MCF 10A (cell line): ENCODE measurements around the gene CEP170B. TPM values are rescaled to one million over a fixed set of nuclear protein-coding genes. Genes with fewer than 3 reads are reported as not detected.

Experiments
- BruUV-seq: library from RNA; stranded (reverse); fragments of 400-500 nt; replicated peaks from 2 replicates; lab custom pipeline; 2021; lab: Mats Ljungman, UMichigan
- CTCF ChIA-PET: fragments of 300-600 bp; sonication (Branson Sonifier 250); formaldehyde crosslinking; extraction: SDS; loops from one replicate; lab custom pipeline; 2021; ENCODE audit warnings: antibody characterized with exemption, inconsistent platforms; lab: Yijun Ruan, JAX
- POLR2A ChIA-PET: fragments of 300-600, 350-650 bp; sonication (Branson Sonifier 250); formaldehyde crosslinking; extraction: SDS; loops from one replicate; lab custom pipeline; 2020; ENCODE audit warnings: antibody characterized with exemption, inconsistent platforms; lab: Yijun Ruan, JAX
- DNase-seq: peaks from one replicate; pipeline ENCODE4 v3.0.0-alpha.2; 2018; ENCODE audit not compliant: unreplicated experiment
- H3K27ac Mint-ChIP-seq: one replicate; pipeline ENCODE4 v1.8.0; 2022; ENCODE audit warnings: mild to moderate bottlenecking, low read depth, mixed read lengths; ENCODE audit not compliant: unreplicated experiment
- H3K27me3 Mint-ChIP-seq: one replicate; pipeline ENCODE4 v1.8.0; 2022; ENCODE audit warnings: mixed read lengths; ENCODE audit not compliant: insufficient read depth, unreplicated experiment
- H3K36me3 Mint-ChIP-seq: one replicate; pipeline ENCODE4 v1.8.0; 2022; ENCODE audit warnings: mild to moderate bottlenecking, moderate library complexity, mixed read lengths; ENCODE audit not compliant: insufficient read depth, unreplicated experiment
- H3K4me1 Mint-ChIP-seq: one replicate; pipeline ENCODE4 v1.8.0; 2022; ENCODE audit warnings: mixed read lengths; ENCODE audit not compliant: insufficient read depth, unreplicated experiment
- H3K4me3 Mint-ChIP-seq: one replicate; pipeline ENCODE4 v1.8.0; 2022; ENCODE audit warnings: mild to moderate bottlenecking, moderate library complexity, mixed read lengths; ENCODE audit not compliant: unreplicated experiment
- H3K9me3 Mint-ChIP-seq: one replicate; pipeline ENCODE4 v1.8.0; 2022; ENCODE audit warnings: mixed read lengths; ENCODE audit not compliant: unreplicated experiment
- CTCF ChIP-seq: fragments of 200-600 bp; IDR thresholded peaks from one replicate; pipeline ENCODE4 v1.8.0; 2022; ENCODE audit warnings: antibody characterized with exemption, mild to moderate bottlenecking; ENCODE audit not compliant: unreplicated experiment
- intact Hi-C: fragments of 100-400 bp; cut with micrococcal nuclease; formaldehyde crosslinking; loops from 2 replicates; pipeline ENCODE4 v1.14.1; 2022
- total RNA-seq: library from RNA; stranded (reverse); gene quantifications from 2 replicates; pipeline ENCODE4 v1.2.3, GENCODE V29; 2022

The CEP170B gene
- total RNA-seq, 1 experiment from 2014 or later, result 77.4 TPM

GRCh38 chr14:104879201-104879982, 14.3 kb downstream of the CEP170B start:
- ChIA-PET POLR2A (interaction anchor here (0.6 to 1.6 kb wide), 2 partner anchors 14 to 89 kb away, joined by 3 to 4 read pairs; no protein-coding TSS in a partner anchor), CTCF (no interaction called here)
- intact Hi-C loops, result no loop called here
- no peaks in the 10 kb centered on the region for H3K4me1 Mint-ChIP-seq
- no TSS peak for BruUV-seq
- no peak overlapping the region for H3K27ac Mint-ChIP-seq
- peaks cover 26% of the 10 kb centered on the region for H3K36me3 Mint-ChIP-seq
- no peaks in the 10 kb centered on the region for H3K9me3 Mint-ChIP-seq
- no peak for DNase-seq
- TF ChIP-seq CTCF, result no peak
- no peak overlapping the region for H3K4me3 Mint-ChIP-seq
- H3K27me3 Mint-ChIP-seq, result no peaks in the 10 kb centered on the region

DNA sequence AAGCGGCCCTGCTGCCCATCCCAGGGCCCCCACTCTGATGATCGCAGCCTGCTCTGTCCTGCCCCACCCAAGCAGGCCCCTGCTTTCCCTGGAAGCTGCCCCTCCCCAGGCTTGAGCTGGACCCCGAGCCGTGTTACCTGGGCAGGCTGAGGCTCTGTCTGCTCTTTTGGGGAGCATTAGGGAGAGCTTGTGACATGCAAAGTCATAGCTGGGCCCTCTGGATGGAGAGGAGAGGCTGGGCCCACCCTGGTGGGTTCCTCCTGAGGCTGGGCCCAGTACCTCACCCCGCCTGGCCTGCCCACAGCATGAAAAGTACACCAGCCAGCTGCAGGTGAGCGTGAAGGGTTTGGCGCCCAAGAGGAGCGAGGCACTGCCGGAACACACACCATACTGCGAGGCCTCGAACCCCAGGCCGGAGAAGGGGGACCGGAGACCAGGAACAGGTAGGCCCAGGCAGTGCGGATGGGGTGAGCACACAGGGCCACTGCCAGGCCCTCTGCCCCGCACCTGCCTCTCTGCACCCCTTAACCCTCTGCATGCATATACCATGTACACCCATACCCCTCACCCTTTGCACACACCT, 15.0 kb downstream of the CEP170B start:
- CTCF ChIA-PET, result no interaction called here
- intact Hi-C loops, result no loop called here
- TF ChIP-seq CTCF, result no peak
- Mint-ChIP-seq H3K4me1 (no peaks in the 10 kb centered on the region), H3K27ac (no peak overlapping the region), H3K9me3 (no peaks in the 10 kb centered on the region), H3K36me3 (peaks cover 26% of the 10 kb centered on the region), H3K27me3 (no peaks in the 10 kb centered on the region), H3K4me3 (no peak overlapping the region)
- no TSS peak for BruUV-seq
- POLR2A ChIA-PET, result interaction anchor here (1.6 kb wide), 1 partner anchor 13 kb away, joined by 3 read pairs; no protein-coding TSS in a partner anchor
- DNase-seq, result no peak

DNA sequence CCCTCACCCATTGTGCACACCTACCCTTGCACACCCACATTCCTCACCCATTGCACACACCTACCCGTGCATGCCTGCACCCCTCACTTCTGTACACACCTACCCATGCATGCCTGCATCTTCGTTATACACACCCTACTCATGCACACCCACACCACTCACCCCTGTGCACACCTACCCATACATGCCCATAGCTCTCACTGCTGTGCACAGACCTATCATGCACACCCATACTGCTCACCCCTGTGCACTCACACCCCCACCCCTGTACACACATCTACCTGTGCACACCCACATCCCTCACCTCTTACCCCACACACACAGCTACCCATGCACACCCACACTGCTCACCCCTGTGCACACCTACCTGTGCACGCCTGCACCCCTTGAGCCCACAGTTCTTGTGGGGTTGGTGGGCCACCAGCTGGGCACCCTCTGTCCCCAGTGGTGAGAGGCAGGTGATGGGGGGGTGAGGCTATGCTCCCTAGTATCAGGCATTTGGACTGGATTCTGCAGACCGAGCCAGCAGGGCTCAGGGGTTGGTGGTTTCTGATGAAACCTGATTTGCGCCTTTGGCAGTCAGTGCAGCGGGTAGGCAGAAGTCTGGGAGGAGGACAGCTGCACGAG, 15.6 kb downstream of the CEP170B start:
- ChIA-PET POLR2A (no interaction called here), CTCF (no interaction called here)
- TF ChIP-seq CTCF, result no peak
- Mint-ChIP-seq H3K27ac (no peak overlapping the region), H3K4me3 (no peak overlapping the region), H3K4me1 (no peaks in the 10 kb centered on the region), H3K27me3 (no peaks in the 10 kb centered on the region), H3K9me3 (no peaks in the 10 kb centered on the region), H3K36me3 (peaks cover 32% of the 10 kb centered on the region)
- no peak for DNase-seq
- no TSS peak for BruUV-seq
- intact Hi-C loops, result no loop called here

DNA sequence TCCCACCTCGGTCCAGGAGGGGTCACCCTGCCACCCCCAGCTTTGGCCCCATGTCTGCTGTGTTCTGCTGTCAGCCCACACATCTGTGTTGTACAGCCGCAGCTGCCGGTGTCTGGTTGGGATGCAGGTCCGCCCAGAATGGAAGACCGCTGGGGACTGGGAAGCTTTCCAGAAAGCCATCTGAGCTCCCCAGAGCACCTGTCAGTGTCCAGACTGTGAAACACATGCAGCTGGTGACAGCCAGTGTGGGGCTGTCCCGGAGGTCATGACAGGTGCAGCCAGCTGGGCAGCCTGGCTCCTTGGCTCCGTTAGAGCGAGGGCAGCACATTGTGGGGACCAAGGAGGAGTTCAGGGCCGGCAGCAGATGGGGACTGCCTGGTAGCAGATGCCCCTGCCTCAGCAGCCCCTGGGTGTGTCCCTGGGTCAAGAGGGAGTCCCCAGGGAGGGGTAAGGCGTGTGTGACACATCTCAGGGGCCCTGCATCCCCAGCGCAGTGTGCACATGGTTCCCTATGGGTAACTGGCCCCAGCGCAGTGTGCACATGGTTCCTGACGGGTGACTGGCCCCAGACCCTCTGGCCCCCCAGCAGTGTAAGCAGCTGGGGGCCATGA, 16.4 kb downstream of the CEP170B start:
- Mint-ChIP-seq H3K27me3 (no peaks in the 10 kb centered on the region), H3K4me3 (no peak overlapping the region), H3K36me3 (peaks cover 34% of the 10 kb centered on the region), H3K4me1 (no peaks in the 10 kb centered on the region), H3K27ac (no peak overlapping the region), H3K9me3 (no peaks in the 10 kb centered on the region)
- intact Hi-C loops, result no loop called here
- no TSS peak for BruUV-seq
- ChIA-PET POLR2A (no interaction called here), CTCF (no interaction called here)
- no peak for DNase-seq
- TF ChIP-seq CTCF, result no peak
